NOMO-1 treated with DMSO at 0.1 percent for 48 hours (cell line): Measurements from ENCODE around the gene LLGL2.
A peak's percentile ranks its signal among the peaks of the same experiment; 100 is the strongest.

Experiments
- DNase-seq: peaks from one replicate; lab custom pipeline; 2025; ENCODE audit not compliant: unreplicated experiment; lab: John Stamatoyannopoulos, UW

LLGL2 gene

GRCh38 chr17:75549246-75550138, 24.0 kb downstream of the LLGL2 start:
- DNase-seq = no peak

GRCh38 chr17:75550139-75550465, 24.6 kb downstream of the LLGL2 start:
- DNase-seq = no peak

GRCh38 chr17:75551266-75551665, 25.8 kb downstream of the LLGL2 start:
- no peak for DNase-seq

GRCh38 chr17:75552425-75553294, 27.2 kb downstream of the LLGL2 start:
- no peak for DNase-seq

- DNase-seq = no peak
These were observed 28.0 kb downstream of the LLGL2 start for GRCh38 chr17:75553295-75554110.

- no peak for DNase-seq
These were observed 30.2 kb downstream of the LLGL2 start for GRCh38 chr17:75555679-75556153.

GRCh38 chr17:75557075-75557851, 31.8 kb downstream of the LLGL2 start:
- DNase-seq = no peak

- DNase-seq = no peak
These were observed 32.6 kb downstream of the LLGL2 start for GRCh38 chr17:75557852-75558665.

- no peak for DNase-seq
These were observed 33.4 kb downstream of the LLGL2 start for GRCh38 chr17:75558666-75559530.

- DNase-seq = no peak
These were observed 34.5 kb downstream of the LLGL2 start for GRCh38 chr17:75559958-75560533.

- DNase-seq = no peak
These were observed 36.6 kb downstream of the LLGL2 start for GRCh38 chr17:75561927-75562603.

- DNase-seq = no peak
These were observed 37.7 kb downstream of the LLGL2 start for GRCh38 chr17:75563063-75563758.

- DNase-seq = no peak
These were observed 38.7 kb downstream of the LLGL2 start for GRCh38 chr17:75564195-75564594.

GRCh38 chr17:75565066-75565465, 39.6 kb downstream of the LLGL2 start:
- DNase-seq = peak; percentile 45

- DNase-seq = no peak
These were observed 40.1 kb downstream of the LLGL2 start for GRCh38 chr17:75565618-75566017.

GRCh38 chr17:75566416-75566815, 40.9 kb downstream of the LLGL2 start:
- DNase-seq = no peak

- peak; percentile 61 for DNase-seq
These were observed 41.3 kb downstream of the LLGL2 start for GRCh38 chr17:75566834-75567233.
